Measurements from ENCODE around the gene WDR49. TPM values are rescaled to one million over a fixed set of nuclear protein-coding genes. Genes with fewer than 3 reads are reported as not detected.

The WDR49 gene
- total RNA-seq = under 0.01 and 0.09 TPM in 2 replicates

DNA sequence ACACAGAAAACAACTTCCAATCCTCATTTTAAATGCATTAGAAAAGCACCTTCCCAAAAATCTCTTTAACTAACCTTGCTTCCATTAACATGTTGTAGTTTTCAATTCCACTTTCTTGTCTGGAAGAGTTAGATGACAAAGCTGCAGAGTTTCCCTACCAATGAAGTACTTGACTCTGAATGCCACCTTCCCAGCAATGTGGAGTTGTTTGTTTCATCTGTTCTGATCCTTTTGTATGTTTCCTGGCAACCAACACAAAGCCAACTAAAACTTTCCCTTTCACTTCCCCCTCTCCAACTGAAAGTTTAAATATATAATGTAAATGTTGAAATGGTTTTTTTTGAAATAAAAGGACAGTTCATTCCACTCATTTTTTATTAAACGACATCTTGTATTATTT is at the start of gene WDR49:
WDR49 (minus strand) TSS at position 183 of the 400 bp plus-strand sequence. CDS start 517 bp downstream, outside the sequence.

DNA sequence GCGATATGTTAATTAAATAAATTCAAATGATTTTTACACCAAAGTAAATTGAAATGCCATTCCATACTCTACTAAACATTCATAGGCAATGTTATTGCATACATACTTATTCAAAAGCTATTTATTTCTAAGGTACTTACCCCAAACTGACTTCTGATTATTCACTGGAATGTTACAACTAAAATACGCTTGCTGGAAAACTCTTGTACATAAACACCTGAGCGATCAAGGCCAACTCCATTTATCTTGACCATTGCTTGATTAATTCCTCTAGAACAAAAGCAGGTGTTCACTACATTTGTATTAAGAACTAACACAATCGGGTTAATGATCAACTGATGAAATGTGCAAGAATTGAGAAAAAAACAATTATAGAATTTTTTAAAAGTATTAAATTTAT is 179.9 kb downstream of the WDR49 start, which contains the start of gene SERPINI2:
SERPINI2 (minus strand) TSS at position 180 of the 400 bp plus-strand sequence. CDS start 2,208 bp downstream, outside the sequence.

Other genes starting within 250 kb of the WDR49 start
- not detected in 2 replicates for gene SERPINI2, start 179.9 kb downstream of the WDR49 start, total RNA-seq
- 43.7 and 45.8 TPM in 2 replicates for gene PDCD10, start 81.0 kb upstream of the WDR49 start, total RNA-seq
- gene SERPINI1, start 81.8 kb upstream of the WDR49 start, total RNA-seq = 1.7 and 2.7 TPM in 2 replicates